Stimulated activated CD4-positive, alpha-beta T cell treated with anti-CD3 and anti-CD28 coated beads, Interleukin-4, amount 100 ng/mL, for 24 hours (primary cell): ENCODE data around the gene TSHZ1.

Source experiments
- DNase-seq: peaks from one replicate; pipeline ENCODE4 v3.0.0-alpha.2; 2020

Gene TSHZ1

GRCh38 chr18:75279381-75279780 is 68.8 kb downstream of the TSHZ1 start:
- no peak for DNase-seq

- DNase-seq = no peak
Measured at GRCh38 chr18:75280427-75281280, 70.1 kb downstream of the TSHZ1 start.

- no peak for DNase-seq
Measured at GRCh38 chr18:75282746-75283145, 72.1 kb downstream of the TSHZ1 start.

- DNase-seq = no peak
Measured at GRCh38 chr18:75283731-75284130, 73.1 kb downstream of the TSHZ1 start.

- DNase-seq = no peak
Measured at GRCh38 chr18:75284566-75284965, 74.0 kb downstream of the TSHZ1 start.

GRCh38 chr18:75285876-75286275 is 75.3 kb downstream of the TSHZ1 start:
- no peak for DNase-seq

GRCh38 chr18:75287006-75287405 is 76.4 kb downstream of the TSHZ1 start:
- no peak for DNase-seq

- DNase-seq = no peak
Measured at GRCh38 chr18:75287700-75288099, 77.1 kb downstream of the TSHZ1 start.

- no peak for DNase-seq
Measured at GRCh38 chr18:75289761-75290160, 79.2 kb downstream of the TSHZ1 start.

GRCh38 chr18:75290737-75291358 is 80.3 kb downstream of the TSHZ1 start:
- DNase-seq = no peak

GRCh38 chr18:75291460-75291859 is 80.9 kb downstream of the TSHZ1 start:
- DNase-seq = no peak

GRCh38 chr18:75293591-75293990 is 83.0 kb downstream of the TSHZ1 start:
- DNase-seq = no peak

GRCh38 chr18:75297731-75298130 is 87.1 kb downstream of the TSHZ1 start:
- DNase-seq = no peak

GRCh38 chr18:75304678-75305557 is 94.3 kb downstream of the TSHZ1 start:
- DNase-seq = no peak

- DNase-seq = no peak
Measured at GRCh38 chr18:75305984-75306383, 95.4 kb downstream of the TSHZ1 start.

GRCh38 chr18:75307530-75307929 is 96.9 kb downstream of the TSHZ1 start:
- no peak for DNase-seq

GRCh38 chr18:75309564-75309963 is 99.0 kb downstream of the TSHZ1 start:
- DNase-seq = no peak

- DNase-seq = no peak
Measured at GRCh38 chr18:75314117-75314516, 103.5 kb downstream of the TSHZ1 start.

- DNase-seq = no peak
Measured at GRCh38 chr18:75314606-75315005, 104.0 kb downstream of the TSHZ1 start.

- no peak for DNase-seq
Measured at GRCh38 chr18:75316223-75316622, 105.6 kb downstream of the TSHZ1 start.

GRCh38 chr18:75316826-75317225 is 106.2 kb downstream of the TSHZ1 start:
- DNase-seq = no peak

GRCh38 chr18:75317300-75317699 is 106.7 kb downstream of the TSHZ1 start:
- no peak for DNase-seq

- DNase-seq = no peak
Measured at GRCh38 chr18:75317703-75318102, 107.1 kb downstream of the TSHZ1 start.

- no peak for DNase-seq
Measured at GRCh38 chr18:75319905-75320304, 109.3 kb downstream of the TSHZ1 start.
